Uterus (tissue), 4 donors: ENCODE data around the gene MRPL33. TPM values are rescaled to one million over a fixed set of nuclear protein-coding genes. Genes with fewer than 3 reads are reported as not detected.

ENCODE experiments used
- DNase-seq, 2 donors: peaks; one replicate each; pipeline ENCODE4 v3.0.0-alpha.2; 2019 to 2020
- H3K27ac ChIP-seq, 2 donors: fragments of 200-600 bp; sonication (generic); 1 replicate in 1 of 2; 2 replicates in 1 of 2; pipeline ENCODE4 v1.5.1; 2016 to 2018
- H3K27me3 ChIP-seq, 2 donors: fragments of 200-600 bp; sonication (generic); one replicate each; pipeline ENCODE4 v1.5.1; 2018 to 2019; ENCODE audit warnings: control low read depth in 1 of 2
- H3K36me3 ChIP-seq, 2 donors: fragments of 200-600 bp; sonication (generic); one replicate each; pipeline ENCODE4 v1.5.1; 2019; ENCODE audit warnings: control low read depth in 1 of 2
- H3K4me1 ChIP-seq, 2 donors: fragments of 200-600 bp; sonication (generic); one replicate each; pipeline ENCODE4 v1.5.1; 2018 to 2019; ENCODE audit warnings: control low read depth in 1 of 2
- H3K4me3 ChIP-seq, 2 donors: fragments of 200-600 bp; sonication (generic); 1 replicate in 1 of 2; 2 replicates in 1 of 2; pipeline ENCODE4 v1.5.1; 2018 to 2019; ENCODE audit warnings: mild to moderate bottlenecking in 1 of 2
- H3K9me3 ChIP-seq, 2 donors: fragments of 200-600 bp; sonication (generic); one replicate each; pipeline ENCODE4 v1.5.1; 2019; ENCODE audit warnings: control low read depth in 1 of 2
- POLR2A ChIP-seq, 2 donors: fragments of 450-650 bp; IDR thresholded peaks; one replicate each; pipeline ENCODE4 v1.6.1; 2016; ENCODE audit warnings: antibody characterized with exemption in 2 of 2, mild to moderate bottlenecking in 1 of 2, moderate library complexity in 1 of 2
- intact Hi-C: fragments of 100-400 bp; cut with DNase I; formaldehyde crosslinking; loops from one replicate; pipeline ENCODE4 v1.15.1; 2023; ENCODE audit warnings: low total_unique reads
- total RNA-seq, 4 donors: library from RNA; depleted of rRNA in 3 of 4; stranded (reverse); fragments of >200 nt in 3 of 4; gene quantifications; one replicate each; pipeline versions ENCODE4 v1.1.0 to v1.2.4, GENCODE V29; 2014 to 2023
- TF ChIP-seq, protein P1 (sequence below), 4 experiments: fragments of 200-600 bp in 2 of 4; fragments of 450-650 bp in 2 of 4; sonication (generic) in 2 of 4; IDR thresholded peaks; one replicate each; pipeline ENCODE4 v1.5.1; 2016 to 2019; ENCODE audit warnings: antibody characterized with exemption in 4 of 4, mild to moderate bottlenecking in 2 of 4, moderate library complexity in 1 of 4
- donor health status: DM: yes; HTN: yes; CAD: no.

MRPL33 gene
- total RNA-seq, 4 donors from 2014 or later = 51.7 to 404 (median 71.4) TPM

DNA sequence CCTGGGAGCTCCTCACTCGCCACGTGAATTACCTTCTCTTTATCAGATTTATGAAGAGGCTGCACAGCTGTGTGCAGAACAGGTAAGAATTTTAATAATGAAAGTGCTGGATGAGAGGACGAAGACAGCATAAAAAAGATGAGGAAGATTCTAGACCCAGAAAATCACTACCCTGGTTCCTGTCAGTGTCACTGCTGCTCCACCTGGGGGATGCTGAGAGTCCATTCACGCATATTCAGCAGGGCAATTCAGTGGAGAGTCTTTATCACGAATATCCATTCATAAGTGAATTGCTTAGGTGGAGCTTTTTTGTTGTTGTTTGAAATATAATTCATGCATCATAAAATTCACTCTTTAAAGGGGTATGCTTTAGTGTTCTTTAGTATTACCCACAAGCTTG, 52.0 kb downstream of the MRPL33 start:
- no peaks in the 10 kb centered on the region for H3K27me3 ChIP-seq
- intact Hi-C loops = no loop called here
- TF ChIP-seq, protein P1, sequence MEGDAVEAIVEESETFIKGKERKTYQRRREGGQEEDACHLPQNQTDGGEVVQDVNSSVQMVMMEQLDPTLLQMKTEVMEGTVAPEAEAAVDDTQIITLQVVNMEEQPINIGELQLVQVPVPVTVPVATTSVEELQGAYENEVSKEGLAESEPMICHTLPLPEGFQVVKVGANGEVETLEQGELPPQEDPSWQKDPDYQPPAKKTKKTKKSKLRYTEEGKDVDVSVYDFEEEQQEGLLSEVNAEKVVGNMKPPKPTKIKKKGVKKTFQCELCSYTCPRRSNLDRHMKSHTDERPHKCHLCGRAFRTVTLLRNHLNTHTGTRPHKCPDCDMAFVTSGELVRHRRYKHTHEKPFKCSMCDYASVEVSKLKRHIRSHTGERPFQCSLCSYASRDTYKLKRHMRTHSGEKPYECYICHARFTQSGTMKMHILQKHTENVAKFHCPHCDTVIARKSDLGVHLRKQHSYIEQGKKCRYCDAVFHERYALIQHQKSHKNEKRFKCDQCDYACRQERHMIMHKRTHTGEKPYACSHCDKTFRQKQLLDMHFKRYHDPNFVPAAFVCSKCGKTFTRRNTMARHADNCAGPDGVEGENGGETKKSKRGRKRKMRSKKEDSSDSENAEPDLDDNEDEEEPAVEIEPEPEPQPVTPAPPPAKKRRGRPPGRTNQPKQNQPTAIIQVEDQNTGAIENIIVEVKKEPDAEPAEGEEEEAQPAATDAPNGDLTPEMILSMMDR (IDR thresholded peaks at IDR 0.05) = peak in 1 of 4 experiments; percentile 5
- no peak for TF ChIP-seq POLR2A (IDR thresholded peaks at IDR 0.05)
- no peaks in the 10 kb centered on the region for H3K36me3 ChIP-seq
- no peak overlapping the region for H3K27ac ChIP-seq
- no peak overlapping the region for H3K4me3 ChIP-seq
- no peak for DNase-seq
- H3K4me1 ChIP-seq = no peaks in the 10 kb centered on the region
- H3K9me3 ChIP-seq = no peaks in the 10 kb centered on the region

DNA sequence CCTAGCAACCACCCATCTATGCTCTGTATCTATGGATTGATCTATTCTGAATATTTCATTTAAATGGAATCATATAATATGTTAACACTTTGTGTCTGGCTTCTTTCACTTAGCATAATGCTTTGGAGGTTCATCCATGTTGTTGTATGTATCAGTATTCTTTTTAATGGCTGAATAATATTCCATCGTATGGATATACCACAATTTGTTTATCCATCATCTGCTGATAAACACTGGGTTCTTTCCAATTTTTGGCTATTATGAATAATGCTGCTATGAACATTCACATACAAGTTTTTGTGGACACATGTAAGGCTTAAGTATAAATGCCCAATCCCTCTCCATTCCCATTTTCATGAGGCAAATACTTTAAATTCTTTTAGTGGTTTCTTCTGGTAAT, 52.9 kb downstream of the MRPL33 start:
- Histone ChIP-seq H3K27me3 (no peaks in the 10 kb centered on the region), H3K27ac (no peak overlapping the region), H3K36me3 (no peaks in the 10 kb centered on the region), H3K9me3 (no peaks in the 10 kb centered on the region), H3K4me3 (no peak overlapping the region), H3K4me1 (no peaks in the 10 kb centered on the region)
- intact Hi-C loops = no loop called here
- no peak for TF ChIP-seq POLR2A (IDR thresholded peaks at IDR 0.05)
- TF ChIP-seq, protein P1 (IDR thresholded peaks at IDR 0.05) = no peak
- no peak for DNase-seq

DNA sequence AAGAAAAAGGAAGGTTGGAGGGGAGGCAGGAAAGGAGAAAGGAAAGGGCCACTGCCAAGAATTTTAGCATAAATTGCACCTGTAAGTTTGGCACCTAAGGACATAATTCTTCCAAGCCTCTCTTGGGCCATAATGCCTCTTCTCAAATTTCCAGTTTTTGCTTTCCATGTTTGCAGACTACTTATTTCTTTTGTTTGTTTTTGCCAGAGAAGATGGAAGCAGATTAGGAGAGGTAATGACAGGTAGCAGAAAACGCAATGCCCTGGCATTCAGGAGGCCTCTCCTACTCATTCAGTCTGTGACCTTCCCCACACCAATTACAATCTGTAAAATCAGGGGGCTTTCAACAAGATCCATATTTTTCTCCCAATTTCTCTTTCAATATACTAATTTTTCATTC, 56.8 kb downstream of the MRPL33 start:
- no peak for DNase-seq
- no peak for TF ChIP-seq POLR2A (IDR thresholded peaks at IDR 0.05)
- TF ChIP-seq, protein P1 (IDR thresholded peaks at IDR 0.05) = no peak
- Histone ChIP-seq H3K27me3 (no peaks in the 10 kb centered on the region), H3K4me3 (no peak overlapping the region), H3K27ac (no peak overlapping the region), H3K4me1 (no peaks in the 10 kb centered on the region), H3K36me3 (no peaks in the 10 kb centered on the region), H3K9me3 (no peaks in the 10 kb centered on the region)
- intact Hi-C loops = no loop called here

Other genes starting within 250 kb of the MRPL33 start
- 10 to 100 TPM; 17.9 to 82.9 (median 42.6) TPM for gene ZNF512, start 188.7 kb upstream of the MRPL33 start, total RNA-seq
- gene CCDC121, start 142.7 kb upstream of the MRPL33 start, total RNA-seq = 10 to 100 TPM in 1 of 4 donors, 1 to 10 TPM in 3; 3.5 to 12.3 (median 7.3) TPM
- 10 to 100 TPM; 13.3 to 38.6 (median 19.7) TPM for gene GPN1, start 142.7 kb upstream of the MRPL33 start, total RNA-seq
- gene SUPT7L, start 108.1 kb upstream of the MRPL33 start, total RNA-seq = 10 to 100 TPM; 11.8 to 31.2 (median 20.2) TPM
- gene SLC4A1AP, start 107.8 kb upstream of the MRPL33 start, total RNA-seq = 10 to 100 TPM; 15.0 to 23.8 (median 23.1) TPM
- gene RBKS, start 118.7 kb downstream of the MRPL33 start, total RNA-seq = 1 to 10 TPM; 1.6 to 5.4 (median 3.3) TPM
- gene BABAM2, start 119.0 kb downstream of the MRPL33 start, total RNA-seq = 10 to 100 TPM; 24.1 to 62.1 (median 32.5) TPM